ENCODE data around the gene BTBD1.

GRCh38 chr15:83018436-83018835, 48.6 kb downstream of the BTBD1 start:
- TF ChIP-seq POLR2A (IDR thresholded peaks at IDR 0.05; ENCODE audit: low read length) = no peak
- no peak for TF ChIP-seq CTCF (IDR thresholded peaks at IDR 0.05)
- TF ChIP-seq HOXA7 (CRISPR knock-in tag; IDR thresholded peaks at IDR 0.05) = no peak
- no peak for TF ChIP-seq JUN (IDR thresholded peaks at IDR 0.05)
- no peak for TF ChIP-seq EP300 (IDR thresholded peaks at IDR 0.05)
- no peak for TF ChIP-seq PBX3 (IDR thresholded peaks at IDR 0.05)
- TF ChIP-seq RFX5 (IDR thresholded peaks at IDR 0.05) = no peak
- TF ChIP-seq MAFK (IDR thresholded peaks at IDR 0.05; ENCODE audit: partially characterized antibody) = no peak

Measured in A549 (cell line).